NCI-H146 treated with DMSO at 0.1 percent for 48 hours (cell line): Measurements from ENCODE around the gene CHCHD5.

ENCODE experiments used
- DNase-seq: peaks from one replicate; lab custom pipeline; 2025; ENCODE audit not compliant: unreplicated experiment; lab: John Stamatoyannopoulos, UW

Gene CHCHD5

GRCh38 chr2:112623913-112624777 lies 39.7 kb downstream of the CHCHD5 start:
- no peak for DNase-seq

DNA sequence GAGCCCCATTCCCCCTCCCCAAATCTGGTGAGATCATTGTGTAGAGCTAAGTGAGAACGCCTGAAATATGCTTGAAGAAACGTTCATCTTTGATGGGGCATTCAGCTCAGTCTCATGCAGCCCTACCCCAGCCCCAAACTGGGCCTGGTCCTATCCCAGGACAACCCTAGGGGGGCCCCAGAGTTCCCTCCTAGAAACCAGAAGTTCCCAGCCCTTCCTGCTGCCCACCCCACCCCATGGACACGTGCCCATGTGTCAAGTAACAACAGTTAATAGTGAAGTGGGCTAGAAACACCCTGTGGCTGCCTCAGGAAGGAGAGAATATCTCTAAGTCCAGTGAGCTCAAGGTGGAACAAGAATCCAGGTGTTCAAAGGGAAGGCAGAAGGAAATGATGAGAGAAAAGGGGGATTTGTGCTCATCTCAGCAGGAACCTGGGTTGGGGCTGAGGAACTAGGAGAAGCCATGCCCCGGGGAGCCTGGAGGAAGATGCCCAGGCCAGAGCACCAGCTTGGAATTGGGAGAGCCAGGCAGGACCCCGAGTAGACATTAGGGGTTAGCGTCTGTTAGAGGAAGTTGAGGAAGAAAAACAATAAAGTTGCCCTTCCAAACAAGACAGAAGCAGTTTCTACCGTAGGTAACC lies 41.2 kb downstream of the CHCHD5 start:
- DNase-seq = no peak

DNA sequence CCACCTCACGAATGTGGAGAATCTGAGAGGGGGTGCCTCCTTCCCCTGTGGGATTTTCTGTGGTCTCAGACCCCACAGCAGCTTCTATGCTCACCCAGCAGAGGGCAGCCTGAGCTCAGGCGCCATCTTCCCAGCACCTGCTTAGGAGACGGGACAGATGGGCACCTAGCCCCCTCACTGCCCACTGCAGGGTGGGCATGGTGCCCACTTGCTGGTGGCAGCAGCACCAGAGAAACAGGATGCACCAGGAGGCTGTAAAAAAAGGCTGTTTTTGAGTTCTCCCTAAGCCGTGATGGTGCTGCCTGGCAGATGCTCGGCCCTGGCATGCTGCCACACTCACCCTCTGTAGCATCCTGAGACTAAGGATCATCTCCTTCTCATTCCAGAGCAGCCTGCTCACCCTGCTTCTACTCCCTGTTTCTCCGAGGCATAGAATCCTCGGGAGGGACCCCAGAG lies 42.2 kb downstream of the CHCHD5 start:
- DNase-seq = peak; percentile 35

DNA sequence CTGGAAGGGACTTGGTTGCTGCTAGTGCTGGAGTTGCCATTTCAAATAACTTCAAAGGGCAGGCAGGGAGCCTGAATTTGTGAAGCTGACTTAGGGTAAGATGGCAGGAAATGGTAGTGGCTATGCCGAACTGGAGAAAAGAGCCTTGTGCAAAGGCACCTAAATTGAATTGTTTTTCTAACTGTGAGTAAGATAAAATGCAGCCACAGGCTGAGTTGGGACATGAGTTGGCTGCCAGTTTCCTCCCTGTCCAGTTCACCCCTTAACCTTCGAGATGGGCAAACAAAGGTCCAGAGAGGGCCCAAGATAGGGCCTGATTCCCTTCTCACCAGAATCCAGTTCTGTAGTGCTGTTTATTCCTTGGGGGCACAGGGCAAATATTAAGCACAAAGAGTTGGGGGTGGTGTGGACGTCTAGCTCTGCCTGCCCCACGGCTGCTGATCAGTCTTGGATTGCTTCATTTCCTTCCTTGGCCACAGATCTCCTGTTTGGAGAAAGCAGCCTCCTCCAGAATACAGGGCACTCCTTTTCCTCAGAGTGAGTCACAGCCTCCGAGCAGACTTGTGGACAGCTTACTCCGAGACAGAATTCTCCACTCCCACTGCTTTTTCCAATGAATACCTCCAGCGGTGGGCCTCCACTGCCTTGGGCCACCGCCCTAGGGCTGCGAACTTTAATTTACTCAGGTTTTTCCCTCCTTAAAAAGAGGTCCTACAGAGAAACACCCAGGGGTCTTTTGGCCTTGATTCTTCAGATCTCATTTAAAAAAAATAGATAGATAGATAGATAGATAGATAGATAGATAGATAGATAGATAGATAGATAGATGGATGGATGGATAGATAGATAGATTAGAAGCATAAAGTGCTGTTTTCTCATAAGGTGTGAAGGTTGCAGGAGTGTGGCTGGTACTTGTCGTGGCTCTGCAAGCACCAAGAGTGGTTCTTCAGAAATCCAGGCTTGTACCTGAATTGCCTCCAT lies 42.9 kb downstream of the CHCHD5 start:
- DNase-seq = no peak

DNA sequence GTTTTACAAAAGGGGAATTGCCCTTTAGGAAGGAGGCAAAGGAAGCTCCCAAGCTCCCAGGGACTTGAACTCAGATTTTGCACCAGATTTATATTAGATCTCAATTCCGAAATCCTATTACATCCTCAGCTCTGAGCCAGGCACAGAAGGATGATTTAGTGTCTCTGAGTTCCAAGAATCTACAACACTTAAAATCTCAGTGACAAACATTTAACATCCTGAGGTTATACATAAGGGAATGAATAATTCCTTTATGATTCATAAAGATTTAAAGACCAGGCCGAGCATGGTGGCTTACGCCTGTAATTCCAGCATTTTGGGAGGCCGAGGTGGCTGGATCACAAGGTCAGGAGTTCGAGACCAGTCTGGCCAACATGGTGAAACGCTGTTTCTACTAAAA lies 44.8 kb downstream of the CHCHD5 start:
- DNase-seq = no peak

GRCh38 chr2:112629823-112630222 lies 45.4 kb downstream of the CHCHD5 start:
- no peak for DNase-seq

DNA sequence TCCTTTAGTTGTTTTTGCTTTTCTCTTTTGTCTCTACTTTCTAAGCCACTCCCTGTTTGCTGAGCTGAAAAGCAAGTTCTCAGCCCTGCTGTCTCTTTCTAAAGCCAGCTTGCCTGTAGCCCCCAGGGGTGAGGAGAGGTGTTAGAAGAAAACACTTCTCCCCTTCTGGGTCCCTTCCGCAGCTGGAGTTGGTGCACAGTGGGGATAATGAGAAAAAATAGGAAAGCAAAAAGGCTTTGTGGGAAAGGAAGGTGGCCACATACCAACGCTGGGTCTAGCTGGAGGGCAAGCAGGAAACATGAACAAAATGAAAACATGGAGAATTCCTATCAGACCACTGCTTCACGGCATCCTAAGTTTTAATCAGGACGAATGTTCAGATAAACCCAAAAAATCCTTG lies 45.9 kb downstream of the CHCHD5 start:
- no peak for DNase-seq

GRCh38 chr2:112633708-112634107 lies 49.3 kb downstream of the CHCHD5 start:
- DNase-seq = no peak

DNA sequence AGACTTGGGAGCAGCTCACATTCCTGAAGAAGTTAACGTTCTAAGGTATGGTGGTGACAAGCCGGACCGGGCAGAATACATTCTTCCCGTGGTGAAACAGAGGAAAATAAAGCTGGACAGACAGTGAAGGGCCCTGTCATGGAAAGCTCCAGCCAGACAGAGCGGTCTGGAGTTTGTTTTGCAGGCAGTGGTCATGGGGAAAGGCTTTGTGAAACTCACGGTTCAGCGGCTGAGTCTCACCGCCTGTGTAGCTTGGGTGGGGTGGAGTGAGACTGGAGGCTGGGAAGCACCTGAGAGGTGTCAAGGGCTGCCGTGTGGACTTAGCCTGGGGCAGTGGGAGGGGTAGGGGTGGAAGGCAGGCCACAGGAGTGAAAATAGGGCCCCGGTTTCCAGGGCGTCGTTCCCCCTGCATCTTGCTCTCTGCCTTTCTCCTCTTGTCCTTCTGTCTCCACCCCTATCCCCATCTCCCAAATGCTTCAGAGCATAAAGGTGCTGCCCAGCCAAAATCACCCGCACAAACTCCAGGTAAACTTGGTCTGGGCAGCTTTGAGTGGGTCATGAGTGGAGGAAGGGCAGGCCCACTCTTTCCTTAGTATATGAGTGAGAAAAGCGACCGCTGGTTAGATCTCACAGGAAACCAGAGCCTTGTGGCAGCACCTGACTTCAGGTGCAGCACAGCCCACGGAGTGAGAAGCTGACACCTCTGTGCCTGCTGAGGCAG lies 49.9 kb downstream of the CHCHD5 start:
- DNase-seq = no peak

GRCh38 chr2:112634874-112635157 lies 50.4 kb downstream of the CHCHD5 start:
- no peak for DNase-seq

DNA sequence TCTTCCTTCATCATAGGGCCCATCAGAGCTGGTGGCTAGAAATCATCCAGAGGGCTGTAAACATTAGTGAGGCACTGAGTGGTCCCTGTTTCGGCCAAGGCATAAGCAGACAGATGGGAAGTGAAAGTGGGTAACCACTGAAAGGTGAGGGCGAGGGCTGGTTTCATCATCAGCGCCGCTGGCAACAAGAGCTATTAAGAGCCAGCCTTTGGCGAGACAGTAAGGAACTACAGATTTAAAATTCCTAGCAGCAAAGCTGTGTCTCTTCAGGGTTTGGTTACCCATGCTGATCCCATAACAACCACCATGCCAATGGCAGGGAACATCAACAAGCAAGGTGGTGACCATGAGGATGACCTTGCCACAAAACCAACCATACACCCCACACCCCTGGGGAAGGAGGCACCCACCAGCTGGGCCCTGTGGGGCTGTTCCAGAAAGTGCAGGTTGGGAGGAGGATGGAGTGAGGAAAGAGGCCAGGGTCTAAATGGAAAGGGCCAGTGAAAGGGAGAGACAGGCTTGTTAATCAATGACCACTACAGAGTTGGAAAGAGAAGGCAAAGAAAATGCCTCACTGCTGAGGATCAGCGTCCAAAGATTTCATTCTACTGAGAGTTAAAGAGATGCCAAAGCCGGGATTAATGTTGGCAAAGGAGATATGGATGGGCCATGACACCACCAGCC lies 52.3 kb downstream of the CHCHD5 start:
- no peak for DNase-seq

DNA sequence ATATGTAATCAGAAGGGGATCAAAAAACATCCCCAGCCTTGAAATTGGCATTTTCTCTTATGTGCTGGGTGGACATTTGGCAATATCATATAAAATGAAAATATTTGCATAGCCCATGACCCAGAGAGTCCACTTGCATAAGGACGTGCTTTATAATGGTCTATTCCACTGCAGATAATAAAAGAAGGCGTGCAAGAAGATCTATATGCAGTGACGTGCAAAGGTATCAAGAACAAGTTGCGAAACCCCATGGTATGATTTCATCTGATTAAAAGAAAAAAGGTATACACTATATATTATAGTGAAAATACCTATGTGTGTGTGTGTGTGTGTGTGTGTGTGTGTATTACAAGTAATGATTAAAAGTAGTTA lies 52.9 kb downstream of the CHCHD5 start:
- no peak for DNase-seq
